Adrenal gland (tissue), 5 donors: ENCODE results near the gene SUOX.

Experiments
- CTCF ChIP-seq, 6 experiments: fragments of 450-650 bp in 4 of 6; fragments of 200-600 bp in 2 of 6; sonication (generic) in 1 of 6; IDR thresholded peaks; 1 replicate in 5 of 6; 2 replicates in 1 of 6; pipeline versions ENCODE4 v1.5.1 to v1.8.0; 2016 to 2021; ENCODE audit warnings: antibody characterized with exemption in 6 of 6, mild to moderate bottlenecking in 2 of 6, moderate library complexity in 1 of 6
- POLR2A ChIP-seq, 2 donors: fragments of 450-650 bp; IDR thresholded peaks; one replicate each; pipeline ENCODE4 v1.6.1; 2017; ENCODE audit warnings: antibody characterized with exemption in 2 of 2, mild to moderate bottlenecking in 2 of 2, moderate library complexity in 1 of 2
- donor health status: DM: no; HTN: no; CAD: no.

- TF ChIP-seq CTCF (IDR thresholded peaks at IDR 0.05), result no peak
- no peak for TF ChIP-seq POLR2A (IDR thresholded peaks at IDR 0.05)
Observed at GRCh38 chr12:55974308-55974730, 22.8 kb upstream of the SUOX start.
